Measurements from ENCODE around the gene CHAF1A. TPM values are rescaled to one million over a fixed set of nuclear protein-coding genes. Genes with fewer than 3 reads are reported as not detected.

The CHAF1A gene
- total RNA-seq, 1 donor from 2014 or later: 20.5 TPM

- no peak for DNase-seq
- no peak overlapping the region for H3K27ac Mint-ChIP-seq (ENCODE audit: unreplicated experiment)
- H3K27me3 Mint-ChIP-seq (ENCODE audit: unreplicated experiment): peaks cover 6% of the 10 kb centered on the region
- TF ChIP-seq, protein P1, sequence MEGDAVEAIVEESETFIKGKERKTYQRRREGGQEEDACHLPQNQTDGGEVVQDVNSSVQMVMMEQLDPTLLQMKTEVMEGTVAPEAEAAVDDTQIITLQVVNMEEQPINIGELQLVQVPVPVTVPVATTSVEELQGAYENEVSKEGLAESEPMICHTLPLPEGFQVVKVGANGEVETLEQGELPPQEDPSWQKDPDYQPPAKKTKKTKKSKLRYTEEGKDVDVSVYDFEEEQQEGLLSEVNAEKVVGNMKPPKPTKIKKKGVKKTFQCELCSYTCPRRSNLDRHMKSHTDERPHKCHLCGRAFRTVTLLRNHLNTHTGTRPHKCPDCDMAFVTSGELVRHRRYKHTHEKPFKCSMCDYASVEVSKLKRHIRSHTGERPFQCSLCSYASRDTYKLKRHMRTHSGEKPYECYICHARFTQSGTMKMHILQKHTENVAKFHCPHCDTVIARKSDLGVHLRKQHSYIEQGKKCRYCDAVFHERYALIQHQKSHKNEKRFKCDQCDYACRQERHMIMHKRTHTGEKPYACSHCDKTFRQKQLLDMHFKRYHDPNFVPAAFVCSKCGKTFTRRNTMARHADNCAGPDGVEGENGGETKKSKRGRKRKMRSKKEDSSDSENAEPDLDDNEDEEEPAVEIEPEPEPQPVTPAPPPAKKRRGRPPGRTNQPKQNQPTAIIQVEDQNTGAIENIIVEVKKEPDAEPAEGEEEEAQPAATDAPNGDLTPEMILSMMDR (IDR thresholded peaks at IDR 0.05; ENCODE audit: partially characterized antibody, unreplicated experiment): no peak
- no peaks in the 10 kb centered on the region for H3K36me3 Mint-ChIP-seq (ENCODE audit: unreplicated experiment)
- H3K4me1 Mint-ChIP-seq (ENCODE audit: low read depth, unreplicated experiment): peaks cover 3% of the 10 kb centered on the region
- no peak overlapping the region for H3K4me3 Mint-ChIP-seq (ENCODE audit: unreplicated experiment)
- peaks cover 2% of the 10 kb centered on the region for H3K9me3 Mint-ChIP-seq (ENCODE audit: unreplicated experiment)
Observed at GRCh38 chr19:4445963-4446703, 43.7 kb downstream of the CHAF1A start.

DNA sequence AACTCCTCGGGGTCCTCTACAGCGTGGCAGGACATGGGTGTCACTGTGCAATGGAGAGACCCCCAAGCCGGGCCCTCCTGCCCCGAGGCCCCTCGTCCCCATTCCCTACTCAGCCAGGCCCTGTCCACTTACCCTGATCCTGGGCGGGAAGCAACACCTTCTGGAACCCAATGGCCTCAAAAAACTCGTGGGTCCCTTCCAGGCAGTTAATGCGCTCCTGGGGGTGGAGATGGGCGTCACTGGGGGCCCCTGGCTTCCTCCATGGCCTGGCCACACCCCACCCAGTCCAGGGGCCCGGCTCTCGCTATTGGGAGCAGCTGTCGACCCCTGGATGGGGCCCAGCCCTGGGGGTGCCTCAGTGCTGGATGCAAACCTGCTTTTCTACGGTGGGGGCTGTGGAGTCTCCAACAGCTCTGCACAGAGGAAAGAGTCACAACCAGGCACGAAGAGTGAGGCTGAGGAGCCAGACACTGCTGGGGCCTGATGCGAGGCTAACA is 44.3 kb downstream of the CHAF1A start:
- Mint-ChIP-seq H3K9me3 (ENCODE audit: unreplicated experiment) (peaks cover 2% of the 10 kb centered on the region), H3K27me3 (ENCODE audit: unreplicated experiment) (peaks cover 6% of the 10 kb centered on the region), H3K27ac (ENCODE audit: unreplicated experiment) (no peak overlapping the region), H3K4me1 (ENCODE audit: low read depth, unreplicated experiment) (peaks cover 3% of the 10 kb centered on the region), H3K36me3 (ENCODE audit: unreplicated experiment) (no peaks in the 10 kb centered on the region), H3K4me3 (ENCODE audit: unreplicated experiment) (no peak overlapping the region)
- TF ChIP-seq, protein P1 (IDR thresholded peaks at IDR 0.05; ENCODE audit: partially characterized antibody, unreplicated experiment): no peak
- DNase-seq: no peak

DNA sequence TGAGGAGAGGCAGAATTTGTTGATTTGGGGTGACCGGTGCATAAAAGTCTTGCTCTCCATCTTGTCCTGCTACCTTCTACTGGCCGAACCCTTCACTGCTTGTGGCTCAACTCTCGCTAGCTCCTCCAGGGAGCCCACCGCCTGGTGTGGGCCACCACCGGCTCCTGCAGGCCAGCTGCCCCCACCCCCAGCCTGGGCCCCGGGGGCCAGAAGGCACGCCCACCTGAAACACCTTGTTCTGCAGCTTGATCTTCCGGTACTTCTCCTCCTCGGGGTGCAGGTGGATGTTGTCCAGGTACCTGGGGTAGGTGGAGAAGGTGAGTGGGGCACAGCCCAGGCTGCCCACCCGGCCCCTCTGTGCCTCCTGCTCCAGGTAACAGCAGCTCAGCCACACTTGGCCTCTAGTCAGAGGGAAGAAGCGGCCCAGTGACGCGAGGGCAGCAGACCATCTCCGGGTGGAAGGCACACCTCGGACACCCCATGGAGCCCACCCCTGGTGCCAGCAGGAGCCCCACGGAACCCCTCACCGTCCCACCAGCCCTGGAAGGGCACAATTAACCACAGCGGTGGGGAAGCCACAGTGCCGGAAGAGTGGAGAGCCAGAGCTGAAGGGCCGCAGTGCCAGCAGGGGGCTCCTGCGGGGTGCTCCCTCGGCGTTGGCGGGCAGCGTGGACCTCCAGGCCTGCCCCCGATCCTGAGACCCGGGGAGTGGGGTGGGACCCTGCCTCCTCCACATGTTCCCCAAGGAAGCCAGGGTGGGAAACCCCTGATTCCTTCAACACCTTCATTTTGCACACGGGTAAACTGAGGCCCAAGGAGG is 45.1 kb downstream of the CHAF1A start:
- no peak for DNase-seq
- H3K9me3 Mint-ChIP-seq (ENCODE audit: unreplicated experiment): peaks cover 2% of the 10 kb centered on the region
- H3K4me1 Mint-ChIP-seq (ENCODE audit: low read depth, unreplicated experiment): peaks cover 3% of the 10 kb centered on the region
- no peaks in the 10 kb centered on the region for H3K36me3 Mint-ChIP-seq (ENCODE audit: unreplicated experiment)
- no peak overlapping the region for H3K27ac Mint-ChIP-seq (ENCODE audit: unreplicated experiment)
- H3K4me3 Mint-ChIP-seq (ENCODE audit: unreplicated experiment): no peak overlapping the region
- TF ChIP-seq, protein P1 (IDR thresholded peaks at IDR 0.05; ENCODE audit: partially characterized antibody, unreplicated experiment): no peak
- peaks cover 4% of the 10 kb centered on the region for H3K27me3 Mint-ChIP-seq (ENCODE audit: unreplicated experiment)

- Mint-ChIP-seq H3K27ac (ENCODE audit: unreplicated experiment) (no peak overlapping the region), H3K4me1 (ENCODE audit: low read depth, unreplicated experiment) (peaks cover 6% of the 10 kb centered on the region), H3K9me3 (ENCODE audit: unreplicated experiment) (peaks cover 2% of the 10 kb centered on the region), H3K4me3 (ENCODE audit: unreplicated experiment) (no peak overlapping the region), H3K27me3 (ENCODE audit: unreplicated experiment) (peaks cover 4% of the 10 kb centered on the region), H3K36me3 (ENCODE audit: unreplicated experiment) (no peaks in the 10 kb centered on the region)
- TF ChIP-seq, protein P1 (IDR thresholded peaks at IDR 0.05; ENCODE audit: partially characterized antibody, unreplicated experiment): no peak
- no peak for DNase-seq
Observed at GRCh38 chr19:4448147-4448985, 45.9 kb downstream of the CHAF1A start.

All from glutamatergic neuron (in vitro differentiated cells).